Hepatic stellate cell (primary cell): ENCODE measurements around the gene TTC22.
"Not testable (repeated sequence)": the region's sequence is repeated elsewhere in the genome, so short reads cannot be mapped to it uniquely, and the experiment has no call there.

Experiments
- DNase-seq: peaks from one replicate; pipeline ENCODE4 v3.0.0; 2011; ENCODE audit warnings: low spot score

Gene TTC22

DNA sequence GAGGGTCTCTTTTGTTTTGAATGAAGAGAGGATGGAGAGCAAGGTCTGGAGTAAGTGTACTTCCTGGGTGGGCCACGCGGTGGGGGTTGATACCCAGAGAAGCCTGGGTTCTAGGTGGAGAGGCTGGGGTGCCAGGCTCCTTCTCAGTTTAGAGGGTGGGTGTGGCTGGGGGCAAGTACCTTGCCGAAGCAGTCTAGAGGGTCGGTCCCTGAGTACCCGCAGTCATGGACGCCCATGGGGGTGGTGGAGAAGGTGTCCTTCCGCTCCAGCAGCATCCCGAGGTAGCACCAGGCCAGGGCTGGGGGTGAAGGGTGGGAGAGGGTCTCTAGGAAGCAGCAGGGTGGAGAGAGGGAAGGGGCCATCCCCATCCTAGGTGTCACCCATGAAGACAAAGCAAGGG, 14.3 kb downstream of the TTC22 start:
- no peak for DNase-seq

DNA sequence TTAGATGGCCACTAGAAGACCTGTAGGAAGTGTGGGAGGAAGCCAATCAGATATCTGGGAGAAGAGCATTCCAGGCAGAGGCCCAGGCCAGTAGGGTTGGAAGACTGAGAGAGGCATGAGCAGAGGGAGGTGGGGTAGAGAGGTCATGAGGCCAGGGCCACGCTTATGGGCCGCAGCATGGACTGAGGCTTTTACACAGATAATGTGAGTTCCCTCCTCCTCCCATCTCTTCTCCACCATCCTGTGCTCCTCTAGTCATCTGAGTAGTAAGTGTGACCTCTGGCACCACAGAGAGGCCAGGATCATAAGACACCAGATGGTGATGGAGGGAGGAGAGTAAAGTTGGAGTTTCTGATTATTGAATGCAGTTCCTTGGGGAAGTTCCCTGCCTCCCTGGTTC, 17.1 kb downstream of the TTC22 start:
- no peak for DNase-seq

GRCh38 chr1:54782588-54782987, 18.5 kb downstream of the TTC22 start:
- no peak for DNase-seq

GRCh38 chr1:54782156-54782555, 19.0 kb downstream of the TTC22 start:
- DNase-seq, result no peak

DNA sequence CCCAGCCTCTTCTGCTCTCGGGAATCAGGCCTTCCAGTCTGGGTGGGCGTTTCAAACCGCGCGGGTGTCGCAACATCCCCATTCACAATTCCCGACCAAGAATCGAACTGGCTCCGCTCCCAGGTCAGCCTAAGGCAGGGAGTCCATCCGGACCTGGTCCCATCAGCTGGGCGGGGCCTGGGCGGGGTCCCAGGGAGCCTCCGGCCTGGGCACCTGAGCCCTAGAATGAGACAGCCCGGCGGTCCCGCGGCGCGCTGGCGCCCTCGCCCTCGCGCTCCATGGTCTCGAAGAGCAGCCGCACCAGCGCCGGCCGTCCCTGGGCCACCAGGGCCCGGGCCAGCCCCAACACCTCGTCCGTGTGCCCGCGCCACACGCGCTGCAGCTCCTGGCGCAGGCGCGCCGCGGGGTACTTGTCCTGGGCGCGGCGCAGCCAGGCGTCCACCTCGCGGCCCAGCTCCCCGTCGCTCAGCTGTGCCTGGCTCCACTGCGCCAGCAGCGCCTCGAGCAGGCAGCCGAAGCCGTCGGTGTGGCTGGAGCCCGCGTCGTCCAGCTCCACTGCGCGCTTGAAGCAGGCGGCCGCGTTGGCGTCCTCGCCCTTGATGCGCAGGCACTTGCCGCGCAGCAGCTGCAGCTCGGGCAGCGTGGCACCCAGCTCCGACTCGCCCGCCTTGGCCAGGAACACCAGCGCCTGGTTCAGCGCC, 19.9 kb downstream of the TTC22 start:
- no peak for DNase-seq

DNA sequence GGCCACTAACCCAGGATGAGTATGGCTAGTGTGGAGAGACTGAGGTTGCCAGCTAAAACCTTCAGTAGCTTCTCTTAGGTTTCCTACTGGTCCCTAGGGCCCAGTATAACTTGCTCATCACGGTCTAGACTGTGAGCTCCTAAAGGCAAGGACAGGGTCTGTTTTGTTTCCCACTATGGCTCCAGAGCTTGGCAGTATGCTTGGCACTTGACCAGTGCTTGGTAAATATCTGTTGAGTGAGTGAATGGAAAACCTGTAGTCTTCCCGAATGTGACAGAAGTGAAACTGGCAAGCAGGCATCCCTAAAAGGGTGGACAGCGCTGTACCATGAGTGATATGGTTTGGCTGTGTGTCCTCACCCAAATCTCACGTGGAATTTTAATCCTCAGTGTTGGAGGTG, 23.7 kb downstream of the TTC22 start:
- no peak for DNase-seq

DNA sequence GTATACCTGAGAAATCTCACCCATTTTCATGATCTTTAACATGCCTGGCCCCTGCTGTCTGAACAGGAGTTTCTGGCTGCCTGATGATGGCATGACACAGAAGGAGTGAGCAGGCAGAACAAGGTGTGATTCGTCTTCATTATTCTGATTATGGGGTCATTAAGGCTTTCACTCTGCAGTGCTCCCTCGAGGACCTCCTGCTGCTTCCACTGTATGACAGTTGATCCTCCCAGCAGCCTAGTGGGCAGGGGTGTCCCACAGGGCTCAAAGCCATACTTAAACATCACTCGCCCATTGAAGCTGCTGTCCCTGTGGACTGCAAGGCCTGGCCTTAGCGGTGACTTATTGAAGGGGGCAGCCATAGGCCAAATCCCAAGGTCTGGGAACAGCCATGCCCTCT, 24.1 kb downstream of the TTC22 start:
- DNase-seq, result no peak

- not testable (repeated sequence) for DNase-seq
Measured at GRCh38 chr1:54775828-54776721, 25.0 kb downstream of the TTC22 start.

DNA sequence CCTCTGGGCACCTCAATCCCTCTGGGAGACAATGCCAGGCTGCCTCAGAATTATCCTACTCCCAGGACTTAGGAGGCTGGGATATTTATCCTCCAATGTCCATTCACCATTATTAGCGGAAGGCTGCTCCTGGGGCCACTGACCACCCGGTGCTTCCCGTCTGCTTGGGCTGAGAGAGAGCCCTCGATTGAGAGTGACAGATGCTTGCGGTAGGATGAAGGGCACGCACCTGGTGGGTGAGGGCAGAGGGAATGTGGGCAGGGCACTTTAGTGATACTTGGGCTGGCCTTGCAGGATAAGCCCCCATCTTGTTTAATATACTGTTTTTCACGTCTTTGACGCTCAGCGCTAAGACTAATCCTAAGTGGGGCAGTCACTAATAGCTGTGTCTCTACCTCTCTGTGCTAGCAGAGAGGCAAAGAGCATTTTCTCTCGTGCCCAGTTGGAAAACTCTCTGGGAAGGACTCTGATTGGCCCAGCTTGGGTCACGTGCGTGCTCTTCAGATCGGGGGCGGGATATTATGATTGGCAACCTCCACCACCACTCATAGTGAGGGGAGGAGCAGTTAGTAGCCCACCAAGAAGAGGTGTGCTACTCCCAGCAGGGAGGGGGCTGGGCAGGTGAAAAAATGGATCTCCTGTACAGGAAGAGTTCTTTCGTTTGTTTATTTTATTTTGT, 26.2 kb downstream of the TTC22 start:
- DNase-seq, result peak; percentile 47

- no peak for DNase-seq
Measured at GRCh38 chr1:54772951-54773350, 28.2 kb downstream of the TTC22 start.

DNA sequence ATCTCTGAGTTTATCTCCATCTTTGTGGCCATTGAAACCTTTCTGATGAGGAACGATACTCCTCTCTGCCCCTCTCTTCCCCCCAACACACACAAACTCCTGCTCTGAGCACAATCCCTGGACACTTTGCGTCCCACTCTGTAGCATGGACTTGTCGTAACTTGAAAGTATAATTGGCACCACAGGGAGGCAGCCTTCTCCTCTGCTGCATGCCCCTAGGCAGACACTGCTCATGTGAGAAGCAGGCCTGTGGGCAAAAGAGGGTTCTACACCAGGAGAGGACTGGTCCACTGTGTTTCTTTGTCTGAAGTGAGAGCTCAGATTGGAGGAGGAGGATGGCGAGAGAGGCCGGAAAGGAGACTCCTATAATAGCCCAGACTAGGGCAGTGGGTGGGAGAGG, 33.0 kb downstream of the TTC22 start:
- DNase-seq, result no peak

- no peak for DNase-seq
Measured at GRCh38 chr1:54767526-54767925, 33.6 kb downstream of the TTC22 start.

- DNase-seq, result no peak
Measured at GRCh38 chr1:54766726-54767125, 34.4 kb downstream of the TTC22 start.

- no peak for DNase-seq
Measured at GRCh38 chr1:54764922-54765561, 36.1 kb downstream of the TTC22 start.

GRCh38 chr1:54764133-54764921, 36.8 kb downstream of the TTC22 start, which contains the start of gene PARS2:
Gene PARS2, minus strand, starts transcription at chr1:54764523. Its CDS starts 5,362 bp downstream, at chr1:54759161.
- DNase-seq, result peak; percentile 99

DNA sequence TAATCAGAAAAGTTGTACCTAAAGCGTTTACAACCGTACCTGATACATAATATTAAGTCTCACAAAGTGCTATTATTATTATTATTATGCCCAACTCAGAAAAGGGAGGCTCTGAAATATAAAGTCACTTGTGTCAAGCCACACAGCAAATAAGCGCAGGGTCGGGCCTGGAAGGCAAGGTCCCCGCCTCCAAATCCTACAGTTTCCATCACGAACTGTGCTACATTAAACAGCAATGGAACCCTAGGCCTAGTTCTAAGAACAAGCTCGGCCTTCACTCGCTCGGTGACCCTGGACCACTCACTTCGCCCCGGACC, 37.3 kb downstream of the TTC22 start:
- DNase-seq, result no peak

DNA sequence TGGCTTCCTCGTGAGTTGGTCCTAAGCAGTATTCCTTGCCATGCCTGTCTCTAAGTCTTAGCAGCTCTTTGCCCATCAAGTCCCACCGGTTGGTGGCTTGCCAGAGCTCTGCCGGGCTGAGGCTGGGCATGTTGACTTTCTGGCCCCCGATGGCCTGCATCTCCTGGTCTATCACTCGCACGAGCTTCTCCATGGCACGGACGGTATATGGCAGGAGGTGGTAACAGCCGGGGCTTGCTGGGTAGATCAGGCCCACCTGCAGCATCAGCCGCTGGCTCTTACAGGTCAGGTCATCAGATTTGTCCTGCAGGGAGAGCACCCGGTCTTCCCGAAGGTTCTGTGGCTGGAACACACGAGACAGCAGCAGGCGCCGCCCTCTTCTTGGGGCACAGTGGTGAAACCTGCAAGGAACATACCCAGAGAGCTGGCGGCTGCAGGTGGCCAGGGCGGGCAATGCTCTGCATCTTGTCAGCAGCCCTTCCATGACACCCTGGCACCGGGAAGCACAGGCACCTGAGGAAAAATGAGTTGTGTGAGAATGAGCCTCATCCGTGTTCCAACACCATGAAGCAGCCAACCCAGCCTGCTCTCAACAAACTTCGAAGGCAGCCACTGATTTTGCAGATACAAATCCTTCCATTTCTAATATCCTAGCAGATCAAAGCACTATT, 42.3 kb downstream of the TTC22 start:
- no peak for DNase-seq

DNA sequence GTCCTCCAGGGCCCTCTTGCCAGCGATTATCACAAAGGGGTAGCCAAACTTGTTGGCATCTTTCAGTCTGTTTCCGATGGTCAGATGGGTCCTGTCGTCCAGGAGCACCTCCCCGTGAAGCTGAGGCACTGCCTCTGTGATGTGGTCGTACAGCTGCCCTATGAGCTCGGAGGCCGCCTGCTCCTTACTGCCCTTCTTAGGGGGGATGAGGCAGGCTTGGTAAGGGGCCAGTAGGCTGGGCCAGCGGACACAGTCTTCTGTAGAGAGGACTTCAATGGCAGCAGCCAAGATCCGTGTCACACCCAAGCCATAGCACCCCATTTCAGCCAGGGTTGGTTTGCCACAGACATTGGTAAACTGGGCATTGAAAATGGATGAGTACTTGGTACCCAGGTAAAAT, 43.3 kb downstream of the TTC22 start:
- no peak for DNase-seq

DNA sequence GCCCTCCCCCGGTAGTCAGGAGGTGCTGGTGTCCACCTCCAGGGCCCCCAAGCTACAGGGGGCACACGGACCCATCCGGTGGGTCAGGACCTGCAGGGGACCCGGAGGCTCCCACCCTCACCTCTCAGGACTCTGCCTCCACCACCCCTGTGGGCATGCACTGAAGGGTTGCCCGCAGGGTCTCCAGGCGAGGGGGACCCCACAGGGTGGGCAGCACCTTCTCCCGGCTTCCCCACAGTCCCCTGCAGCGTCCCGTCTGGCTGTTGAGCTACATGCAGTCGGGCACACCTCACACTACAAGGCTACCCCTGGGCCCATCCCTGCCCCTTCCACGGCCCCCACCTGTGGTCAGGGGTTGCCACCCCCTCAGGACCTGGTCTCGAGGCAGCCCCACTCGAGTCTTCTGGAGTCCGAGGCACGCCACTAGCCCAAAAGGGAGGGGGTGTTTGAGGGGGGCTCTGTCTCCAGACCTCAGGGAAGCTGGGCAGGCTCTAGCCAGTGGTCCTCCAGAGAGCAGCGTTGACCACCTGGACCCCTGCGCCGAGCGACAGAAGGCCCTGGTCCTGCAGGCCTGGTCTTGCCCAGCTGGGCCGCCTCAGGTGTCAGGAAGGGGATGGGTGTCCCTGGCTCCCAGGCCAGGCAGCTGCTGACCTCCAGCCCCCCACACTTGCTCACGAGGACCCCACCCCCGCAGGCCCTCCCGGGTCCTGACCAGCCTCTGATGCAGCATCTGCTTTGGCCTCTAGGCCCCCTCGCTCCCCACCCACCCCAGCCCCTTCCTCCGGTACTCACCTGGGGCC, 46.4 kb downstream of the TTC22 start:
- no peak for DNase-seq

DNA sequence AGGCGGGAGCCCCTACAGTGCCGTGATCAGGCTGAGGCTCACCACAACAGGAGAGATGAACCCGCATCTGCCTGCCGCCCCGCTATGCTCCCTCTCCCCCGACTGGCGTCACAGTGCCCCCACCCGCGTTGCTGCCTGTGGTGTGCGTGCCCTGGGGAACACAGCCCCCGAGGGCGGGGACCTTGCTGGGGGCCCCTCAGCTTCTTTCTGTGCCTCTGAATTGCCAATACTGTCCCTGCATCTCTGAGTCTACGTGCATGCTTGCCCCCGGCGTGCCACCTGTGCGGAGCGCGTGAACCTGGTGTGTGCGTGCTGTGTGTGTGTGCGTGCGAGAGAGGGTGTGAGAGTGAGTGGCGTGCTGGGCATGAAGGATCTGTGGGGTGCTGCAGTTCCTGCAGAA, 47.1 kb downstream of the TTC22 start:
- DNase-seq, result no peak
